SK-N-SH (cell line): ENCODE results near the gene ARHGEF11.

Experiments
- CHD2 ChIP-seq: fragments of 150-350 bp; IDR thresholded peaks from 2 replicates; pipeline ENCODE4 v1.6.1; 2018; ENCODE audit warnings: low read length; ENCODE audit not compliant: partially characterized antibody
- EZH2phosphoT487 ChIP-seq: fragments of 200-600 bp; sonication (generic); IDR thresholded peaks from 2 replicates; pipeline ENCODE4 v1.6.1; 2017; ENCODE audit warnings: low read depth, mixed run types, mild to moderate bottlenecking, antibody characterized with exemption, moderate library complexity, borderline replicate concordance
- FOXM1 ChIP-seq: IDR thresholded peaks from 2 replicates; pipeline ENCODE4 v1.4.0; 2012; ENCODE audit warnings: low read depth, mild to moderate bottlenecking
- TEAD4 ChIP-seq: IDR thresholded peaks from 2 replicates; pipeline ENCODE4 v1.4.0; 2012; ENCODE audit warnings: mild to moderate bottlenecking, borderline replicate concordance; ENCODE audit not compliant: insufficient read depth
- YY1 ChIP-seq: IDR thresholded peaks from 2 replicates; pipeline ENCODE4 v1.4.0; 2012; ENCODE audit warnings: low read depth, mild to moderate bottlenecking
- TF ChIP-seq, protein P1 (sequence below): fragments of 200-600 bp; sonication (generic); IDR thresholded peaks from 2 replicates; pipeline ENCODE4 v1.6.1; 2017; ENCODE audit warnings: antibody characterized with exemption, mild to moderate bottlenecking, moderate library complexity

DNA sequence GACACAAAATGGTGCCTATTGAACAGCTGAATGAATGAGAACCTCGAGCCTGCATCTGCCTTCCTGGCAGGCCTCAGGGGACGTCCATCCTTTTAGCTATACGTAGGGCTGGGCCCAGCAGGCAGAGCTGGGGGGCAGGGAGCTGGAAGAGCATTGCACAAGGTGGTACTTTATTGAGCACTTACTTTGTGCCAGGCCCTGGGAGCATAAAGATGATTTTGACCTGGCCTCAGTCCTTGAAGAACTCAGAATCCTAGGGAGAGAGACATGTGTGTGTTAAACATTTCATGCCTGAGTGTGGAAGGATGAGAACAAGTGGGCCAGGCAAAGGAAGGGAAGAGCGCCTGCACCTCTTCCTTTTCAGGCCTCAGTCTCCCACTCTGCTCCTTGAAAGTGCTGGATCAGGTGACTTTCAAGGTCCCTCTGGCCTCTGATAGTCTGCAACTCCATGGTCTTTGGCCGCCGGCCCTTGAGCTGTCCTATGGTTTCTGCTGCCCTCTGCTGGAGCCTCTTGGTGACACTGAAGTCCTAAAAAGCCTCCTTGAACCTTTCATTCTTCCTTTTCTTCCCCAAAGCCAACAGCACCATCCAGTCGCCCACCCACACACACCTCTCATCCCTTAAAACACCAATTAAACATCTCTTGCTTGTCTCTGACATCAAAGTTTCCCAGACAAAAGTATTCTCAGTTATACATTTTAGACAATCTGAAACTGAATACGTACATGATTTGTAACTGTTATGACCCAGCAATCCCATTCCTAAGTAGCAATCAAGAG, 155.6 kb downstream of the ARHGEF11 start:
- TF ChIP-seq, protein P1, sequence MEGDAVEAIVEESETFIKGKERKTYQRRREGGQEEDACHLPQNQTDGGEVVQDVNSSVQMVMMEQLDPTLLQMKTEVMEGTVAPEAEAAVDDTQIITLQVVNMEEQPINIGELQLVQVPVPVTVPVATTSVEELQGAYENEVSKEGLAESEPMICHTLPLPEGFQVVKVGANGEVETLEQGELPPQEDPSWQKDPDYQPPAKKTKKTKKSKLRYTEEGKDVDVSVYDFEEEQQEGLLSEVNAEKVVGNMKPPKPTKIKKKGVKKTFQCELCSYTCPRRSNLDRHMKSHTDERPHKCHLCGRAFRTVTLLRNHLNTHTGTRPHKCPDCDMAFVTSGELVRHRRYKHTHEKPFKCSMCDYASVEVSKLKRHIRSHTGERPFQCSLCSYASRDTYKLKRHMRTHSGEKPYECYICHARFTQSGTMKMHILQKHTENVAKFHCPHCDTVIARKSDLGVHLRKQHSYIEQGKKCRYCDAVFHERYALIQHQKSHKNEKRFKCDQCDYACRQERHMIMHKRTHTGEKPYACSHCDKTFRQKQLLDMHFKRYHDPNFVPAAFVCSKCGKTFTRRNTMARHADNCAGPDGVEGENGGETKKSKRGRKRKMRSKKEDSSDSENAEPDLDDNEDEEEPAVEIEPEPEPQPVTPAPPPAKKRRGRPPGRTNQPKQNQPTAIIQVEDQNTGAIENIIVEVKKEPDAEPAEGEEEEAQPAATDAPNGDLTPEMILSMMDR, result peak; percentile 92
- TF ChIP-seq YY1 (no peak), CHD2 (no peak), FOXM1 (no peak), EZH2phosphoT487 (no peak), TEAD4 (no peak)
